GM21825 (cell line): ENCODE data around the gene GPATCH11.

Experiments
- ATAC-seq: cut with Tn5 transposase; IDR thresholded peaks from one replicate; pipeline ENCODE4 v1.9.1; 2021; ENCODE audit warnings: mild to moderate bottlenecking, moderate library complexity; ENCODE audit not compliant: unreplicated experiment

GPATCH11 gene

DNA sequence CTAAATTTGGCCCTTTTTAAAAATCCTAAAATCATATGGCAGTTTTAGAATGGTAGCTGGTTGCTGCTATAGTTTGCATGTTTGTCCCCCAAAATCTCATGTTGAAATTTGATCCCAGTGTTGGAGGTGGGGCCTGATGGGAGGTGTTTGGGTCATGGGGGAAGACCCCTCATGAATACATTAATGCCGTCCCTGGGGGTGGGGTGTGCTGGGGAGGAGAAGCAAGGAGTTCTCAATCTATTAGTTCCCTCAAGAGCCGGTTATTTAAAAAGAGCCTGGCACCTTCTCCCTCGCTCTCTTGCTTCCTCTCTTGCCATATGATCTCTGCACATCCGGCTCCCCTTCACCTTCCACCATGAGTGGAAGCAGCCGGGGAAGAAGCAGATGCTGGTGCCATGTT is 20.8 kb downstream of the GPATCH11 start:
- ATAC-seq = no peak

DNA sequence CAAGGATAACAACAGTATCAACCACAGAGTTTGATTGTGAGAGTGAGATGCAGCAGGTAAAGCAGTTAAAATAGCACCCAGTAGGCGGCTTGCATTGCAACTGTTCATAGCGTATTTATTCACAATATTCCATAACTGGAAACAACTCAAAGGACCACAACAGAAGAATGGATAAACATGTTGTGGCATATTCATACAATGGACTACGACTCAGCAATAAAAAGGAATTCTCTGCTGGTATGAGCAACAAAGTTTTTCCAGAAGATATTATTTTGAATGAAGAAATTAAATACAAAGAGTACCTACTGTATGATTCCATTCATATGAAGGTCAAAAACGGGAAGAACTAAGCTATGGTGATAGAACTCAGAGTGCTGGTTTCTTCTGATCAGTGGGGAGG is 25.2 kb downstream of the GPATCH11 start:
- ATAC-seq = no peak

DNA sequence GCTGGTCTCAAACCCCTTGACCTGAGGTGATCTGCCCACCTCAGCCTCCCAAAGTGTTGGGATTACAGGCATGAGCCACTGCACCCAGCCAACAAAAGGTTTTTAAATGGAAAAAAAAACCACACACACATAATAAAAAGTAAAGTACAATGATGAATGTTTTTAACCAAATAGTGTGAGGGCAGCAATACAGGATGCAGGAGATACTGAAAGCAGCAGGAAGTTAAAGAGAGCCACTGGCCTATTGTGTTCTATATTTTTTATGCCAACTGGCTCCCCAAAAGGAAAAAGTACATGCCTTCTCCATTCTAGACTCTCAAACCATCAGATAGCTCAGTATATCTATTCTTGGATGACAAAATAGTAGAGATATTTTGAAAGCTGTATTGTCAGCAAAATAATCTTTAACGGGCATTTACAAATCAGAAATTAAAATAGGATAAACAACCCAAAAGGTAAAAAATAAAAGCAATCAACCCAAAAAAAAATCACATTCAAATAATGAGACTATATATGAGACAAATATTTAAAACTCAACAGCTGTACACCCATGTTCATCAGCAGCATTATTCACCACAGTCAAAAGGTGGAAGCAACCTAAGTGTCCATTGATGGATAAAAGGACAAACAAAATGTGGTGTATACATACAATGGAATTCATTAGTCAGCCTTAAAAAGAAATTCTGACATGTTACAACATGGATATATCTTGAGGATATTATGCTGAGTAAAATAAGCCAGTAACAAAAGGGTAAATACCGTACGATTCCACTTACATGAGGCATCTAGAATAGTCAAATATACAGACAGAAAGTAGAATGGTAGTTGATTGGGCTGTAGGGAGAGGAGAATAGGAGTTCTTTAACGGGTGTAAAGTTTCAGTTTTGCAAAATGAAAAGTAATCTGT is 26.2 kb downstream of the GPATCH11 start:
- ATAC-seq = no peak

DNA sequence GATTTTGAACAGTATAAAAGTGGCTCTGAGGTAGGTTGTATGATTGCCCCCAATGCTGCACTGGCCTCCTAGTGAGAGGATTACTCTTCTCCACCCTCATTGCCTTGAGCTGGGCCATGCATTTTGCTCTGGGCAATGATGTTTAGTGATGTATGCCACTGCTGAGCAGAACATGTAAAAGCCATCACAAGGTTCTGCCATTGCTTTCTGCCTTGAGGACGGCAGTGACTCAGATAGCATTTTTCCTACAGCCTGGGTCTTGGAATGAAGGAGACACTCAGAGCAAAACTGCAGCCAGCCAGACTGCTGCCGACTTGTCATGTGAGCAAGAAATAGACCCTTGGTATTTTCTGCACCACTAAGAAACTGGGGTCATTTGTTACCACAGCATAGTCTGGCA is 27.6 kb downstream of the GPATCH11 start:
- ATAC-seq = no peak

DNA sequence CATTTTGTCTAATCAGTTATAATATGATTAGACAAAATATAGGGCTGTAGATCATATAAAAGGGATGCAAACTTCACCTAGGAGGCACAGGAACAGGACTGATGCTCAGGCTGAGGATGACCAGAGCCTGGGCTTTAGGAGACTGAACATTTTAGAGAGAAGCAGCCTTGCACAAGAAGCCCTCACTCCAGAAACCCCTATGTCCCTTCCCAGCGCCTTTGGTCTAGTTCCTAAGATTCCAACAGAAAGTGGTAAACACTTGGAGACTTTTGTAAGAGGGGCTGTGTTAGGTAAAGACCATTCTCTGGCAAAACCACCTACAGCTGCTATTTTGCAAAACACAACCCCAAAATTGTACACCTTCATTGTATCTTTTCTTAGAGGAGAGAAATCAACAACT is 33.2 kb downstream of the GPATCH11 start:
- ATAC-seq = no peak

DNA sequence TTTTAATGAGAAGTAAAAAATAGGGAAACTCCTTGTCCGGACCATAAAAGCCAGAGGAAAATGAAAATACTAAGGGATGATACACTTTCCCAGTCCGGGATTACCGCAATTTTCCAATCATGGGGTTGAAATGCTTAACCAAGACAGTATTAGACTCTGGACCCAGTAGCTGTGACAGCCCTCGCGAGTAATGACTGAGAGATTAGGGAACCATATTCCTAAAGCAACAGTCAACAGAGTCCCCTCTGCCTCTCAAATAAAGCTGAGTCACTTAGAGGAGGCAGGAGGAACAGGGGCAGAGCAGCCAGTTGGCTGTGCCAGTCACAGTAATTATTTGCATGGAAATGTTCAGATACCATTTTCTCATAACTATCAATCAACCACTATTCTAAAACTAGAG is 34.8 kb downstream of the GPATCH11 start:
- no peak for ATAC-seq

DNA sequence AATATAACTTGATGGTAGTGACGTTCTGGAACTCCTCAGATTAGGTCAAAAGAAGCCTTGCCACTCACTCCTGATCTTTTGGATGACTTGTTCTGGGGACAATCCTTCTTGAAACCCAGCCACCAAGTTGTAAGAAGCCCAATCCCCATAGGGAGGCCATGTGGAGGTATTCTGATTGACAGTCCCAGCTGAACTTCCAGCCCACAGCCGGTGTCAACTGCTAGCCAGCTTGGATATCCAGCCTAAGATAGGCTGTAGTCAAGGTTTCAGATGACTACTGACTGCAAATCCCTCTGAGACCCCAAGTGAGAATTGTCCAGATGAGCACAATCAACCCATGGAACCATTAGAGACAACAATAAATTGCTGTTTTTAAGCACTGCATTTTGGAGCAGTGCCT is 41.1 kb downstream of the GPATCH11 start:
- no peak for ATAC-seq

DNA sequence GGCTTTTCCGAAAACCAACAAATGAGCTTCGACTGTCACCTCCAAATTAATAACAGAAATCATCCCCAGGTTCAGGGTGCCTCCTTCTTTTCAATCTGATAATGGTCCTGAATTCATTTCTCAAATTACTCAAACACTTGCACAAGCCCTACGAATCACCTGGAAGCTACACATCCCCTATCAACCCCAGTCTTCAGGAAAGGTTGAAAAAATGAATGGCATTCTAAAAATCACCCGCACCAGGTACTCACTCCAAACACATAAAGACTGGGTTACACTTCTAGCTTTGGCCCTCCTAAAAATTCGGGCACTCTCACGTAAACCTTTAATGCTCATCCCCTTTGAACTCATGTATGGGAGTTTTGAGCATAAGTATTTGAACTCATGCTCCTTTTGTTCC is 48.6 kb downstream of the GPATCH11 start:
- no peak for ATAC-seq

DNA sequence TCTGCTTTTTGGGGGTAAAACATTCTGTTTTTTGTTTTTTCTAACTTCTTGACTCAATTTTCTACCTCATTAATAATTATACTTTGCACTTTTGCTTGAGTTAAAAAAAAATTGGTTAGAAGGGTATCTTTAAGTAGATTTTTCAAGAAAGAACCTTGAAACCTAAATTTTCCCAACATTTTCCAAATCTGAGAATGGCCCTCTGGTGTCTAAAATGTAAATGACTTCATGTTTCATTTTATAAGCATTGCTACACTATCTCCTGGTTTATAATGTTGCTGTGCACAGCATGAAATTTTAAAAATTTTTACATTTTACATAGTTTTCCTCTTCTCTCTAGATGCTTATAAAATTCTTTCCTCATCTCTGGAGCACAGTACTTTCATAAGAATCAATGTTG is 58.2 kb downstream of the GPATCH11 start:
- no peak for ATAC-seq

DNA sequence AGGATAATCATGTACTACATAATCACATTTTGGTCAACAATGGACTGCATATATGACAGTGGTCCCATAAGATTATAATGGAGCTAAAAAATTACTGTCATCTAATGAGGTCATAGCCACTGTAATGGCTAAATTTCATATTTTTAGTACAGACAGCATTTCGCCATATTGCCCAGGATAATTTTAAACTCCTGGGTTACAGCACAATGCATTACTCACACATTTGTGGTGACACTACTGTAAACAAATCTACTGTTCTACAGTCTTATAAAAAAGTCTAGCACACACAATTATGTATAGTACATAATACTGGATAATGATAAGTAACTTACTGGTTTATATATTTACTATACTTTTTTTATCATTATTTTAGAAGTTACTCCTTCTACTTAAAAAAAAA is 59.7 kb downstream of the GPATCH11 start:
- ATAC-seq = no peak

DNA sequence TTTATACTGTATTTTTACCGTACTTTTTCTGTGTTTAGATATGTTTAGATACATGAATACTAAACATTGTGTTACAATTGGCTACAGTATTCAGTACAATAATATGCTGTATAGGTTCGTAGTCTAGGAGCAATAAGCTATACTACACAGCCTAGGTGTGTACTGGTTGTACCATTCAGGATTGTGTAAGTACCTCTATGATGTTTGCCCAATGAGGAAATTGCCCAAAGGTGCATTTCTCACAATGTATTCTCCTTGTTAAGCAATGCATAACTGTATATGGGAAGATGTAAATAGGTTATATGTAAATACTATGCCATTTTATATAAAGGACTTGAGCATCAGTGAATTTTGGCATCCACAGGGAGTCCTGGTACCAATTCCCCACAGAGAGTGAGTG is 61.7 kb downstream of the GPATCH11 start:
- ATAC-seq = no peak

DNA sequence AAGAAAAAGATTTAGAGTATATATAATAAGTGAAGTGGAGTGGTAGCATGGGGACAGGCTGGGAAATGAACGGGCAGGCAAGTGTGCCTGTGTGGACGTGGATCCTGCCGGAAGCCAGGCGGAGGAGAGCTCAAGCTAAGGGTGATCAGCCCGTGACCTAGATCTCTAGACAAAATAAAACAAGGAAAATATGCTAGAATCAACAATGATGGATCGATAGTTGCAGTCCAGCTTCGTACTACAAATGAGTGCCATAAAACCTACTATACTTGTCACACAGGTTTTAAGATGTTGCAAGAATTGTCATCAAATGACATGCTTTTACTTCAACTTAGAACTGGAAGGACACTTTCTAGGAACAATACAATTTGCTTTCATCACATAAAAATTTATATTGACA is 64.0 kb downstream of the GPATCH11 start:
- ATAC-seq = no peak
